Loucy (cell line): ENCODE data around the gene STRN.

Experiments
- EZH2phosphoT487 ChIP-seq: fragments of 200-600 bp; IDR thresholded peaks from 2 replicates; pipeline ENCODE4 v1.6.1; 2018; ENCODE audit warnings: antibody characterized with exemption, mild to moderate bottlenecking, moderate library complexity, borderline replicate concordance
- TF ChIP-seq, protein P1 (sequence below): fragments of 200-600 bp; sonication (generic); conservative IDR thresholded peaks from 2 replicates; pipeline ENCODE4 v1.5.1; 2014; ENCODE audit warnings: mild to moderate bottlenecking, antibody characterized with exemption, low read length

DNA sequence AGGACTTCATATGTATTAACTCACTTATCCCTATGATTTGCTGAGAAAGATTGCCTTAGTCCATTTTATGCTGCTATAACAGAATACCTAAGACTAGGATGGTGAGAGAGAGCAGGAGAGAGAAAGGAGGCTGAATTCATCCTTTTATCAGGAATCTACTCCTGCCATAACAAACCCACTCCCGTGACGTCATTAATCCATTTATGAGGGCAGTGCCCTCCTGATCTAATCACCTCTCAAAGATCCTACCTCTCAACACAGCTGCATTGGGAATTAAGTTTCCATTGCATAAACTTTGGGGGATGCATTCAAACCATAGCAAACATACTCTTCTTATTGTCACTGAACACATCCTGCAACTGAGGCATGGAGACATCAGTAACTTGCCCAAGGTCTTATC is 147.8 kb downstream of the STRN start:
- TF ChIP-seq, protein P1, sequence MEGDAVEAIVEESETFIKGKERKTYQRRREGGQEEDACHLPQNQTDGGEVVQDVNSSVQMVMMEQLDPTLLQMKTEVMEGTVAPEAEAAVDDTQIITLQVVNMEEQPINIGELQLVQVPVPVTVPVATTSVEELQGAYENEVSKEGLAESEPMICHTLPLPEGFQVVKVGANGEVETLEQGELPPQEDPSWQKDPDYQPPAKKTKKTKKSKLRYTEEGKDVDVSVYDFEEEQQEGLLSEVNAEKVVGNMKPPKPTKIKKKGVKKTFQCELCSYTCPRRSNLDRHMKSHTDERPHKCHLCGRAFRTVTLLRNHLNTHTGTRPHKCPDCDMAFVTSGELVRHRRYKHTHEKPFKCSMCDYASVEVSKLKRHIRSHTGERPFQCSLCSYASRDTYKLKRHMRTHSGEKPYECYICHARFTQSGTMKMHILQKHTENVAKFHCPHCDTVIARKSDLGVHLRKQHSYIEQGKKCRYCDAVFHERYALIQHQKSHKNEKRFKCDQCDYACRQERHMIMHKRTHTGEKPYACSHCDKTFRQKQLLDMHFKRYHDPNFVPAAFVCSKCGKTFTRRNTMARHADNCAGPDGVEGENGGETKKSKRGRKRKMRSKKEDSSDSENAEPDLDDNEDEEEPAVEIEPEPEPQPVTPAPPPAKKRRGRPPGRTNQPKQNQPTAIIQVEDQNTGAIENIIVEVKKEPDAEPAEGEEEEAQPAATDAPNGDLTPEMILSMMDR: no peak
- no peak for TF ChIP-seq EZH2phosphoT487
